OCI-LY3 (cell line): ENCODE data around the gene HSPA1B.

Experiments
- EZH2phosphoT487 ChIP-seq: fragments of 200-600 bp; shearing (Covaris generic); IDR thresholded peaks from 2 replicates; pipeline ENCODE4 v1.6.1; 2018; ENCODE audit warnings: antibody characterized with exemption, mixed run types, low read depth
- TF ChIP-seq, protein P1 (sequence below): fragments of 200-600, 300-600 bp; sonication (generic); IDR thresholded peaks from 2 replicates; pipeline ENCODE4 v1.5.1; 2014; ENCODE audit warnings: antibody characterized with exemption, low read length, low read depth

DNA sequence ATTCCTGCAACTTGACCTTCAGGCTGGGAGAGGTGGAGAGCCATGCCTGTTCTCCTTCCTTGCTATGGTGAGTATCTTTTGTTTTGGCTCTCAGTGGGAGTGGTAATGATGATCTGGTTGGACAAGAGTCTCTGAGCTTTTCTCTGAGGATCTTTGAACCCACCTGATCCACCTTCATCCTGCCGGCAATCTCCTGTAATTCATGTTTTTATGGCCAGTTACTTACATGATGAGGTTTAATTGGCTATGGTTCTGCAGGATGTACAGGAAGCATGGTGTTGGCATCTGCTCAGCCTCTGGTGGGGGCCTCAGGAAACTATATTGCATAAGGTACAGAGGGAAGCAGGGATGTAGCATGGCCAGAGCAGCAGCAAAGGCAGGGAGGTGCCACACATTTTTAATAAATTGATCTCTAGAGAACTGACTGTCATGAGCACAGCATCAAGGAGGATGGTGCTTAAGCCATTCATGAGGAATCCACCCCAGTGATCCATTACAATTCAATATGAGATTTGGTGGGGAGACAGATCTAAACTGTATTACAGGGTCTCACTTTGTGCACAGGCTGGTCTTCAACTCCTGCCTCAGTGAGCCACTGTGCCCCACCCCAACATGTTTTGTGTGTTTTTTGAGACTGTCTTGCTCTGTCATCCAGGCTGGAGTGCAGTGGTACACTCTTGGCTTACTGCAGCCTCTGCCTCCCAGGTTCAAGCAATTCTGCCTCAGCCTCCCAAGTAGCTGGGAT lies 10.0 kb downstream of the HSPA1B start:
- TF ChIP-seq, protein P1, sequence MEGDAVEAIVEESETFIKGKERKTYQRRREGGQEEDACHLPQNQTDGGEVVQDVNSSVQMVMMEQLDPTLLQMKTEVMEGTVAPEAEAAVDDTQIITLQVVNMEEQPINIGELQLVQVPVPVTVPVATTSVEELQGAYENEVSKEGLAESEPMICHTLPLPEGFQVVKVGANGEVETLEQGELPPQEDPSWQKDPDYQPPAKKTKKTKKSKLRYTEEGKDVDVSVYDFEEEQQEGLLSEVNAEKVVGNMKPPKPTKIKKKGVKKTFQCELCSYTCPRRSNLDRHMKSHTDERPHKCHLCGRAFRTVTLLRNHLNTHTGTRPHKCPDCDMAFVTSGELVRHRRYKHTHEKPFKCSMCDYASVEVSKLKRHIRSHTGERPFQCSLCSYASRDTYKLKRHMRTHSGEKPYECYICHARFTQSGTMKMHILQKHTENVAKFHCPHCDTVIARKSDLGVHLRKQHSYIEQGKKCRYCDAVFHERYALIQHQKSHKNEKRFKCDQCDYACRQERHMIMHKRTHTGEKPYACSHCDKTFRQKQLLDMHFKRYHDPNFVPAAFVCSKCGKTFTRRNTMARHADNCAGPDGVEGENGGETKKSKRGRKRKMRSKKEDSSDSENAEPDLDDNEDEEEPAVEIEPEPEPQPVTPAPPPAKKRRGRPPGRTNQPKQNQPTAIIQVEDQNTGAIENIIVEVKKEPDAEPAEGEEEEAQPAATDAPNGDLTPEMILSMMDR: no peak
- no peak for TF ChIP-seq EZH2phosphoT487
